Mesothelial cell of epicardium (in vitro differentiated cells): ENCODE data around the gene NUDT16L1. TPM values are rescaled to one million over a fixed set of nuclear protein-coding genes. Genes with fewer than 3 reads are reported as not detected.

Experiments
- DNase-seq, 2 experiments: peaks; one replicate each; pipeline ENCODE4 v3.0.0; 2021; ENCODE audit warnings: low spot score in 2 of 2; ENCODE audit not compliant: unreplicated experiment in 2 of 2
- H3K27ac Mint-ChIP-seq: 2 replicates; pipeline ENCODE4 v1.8.0; 2021; ENCODE audit warnings: mixed read lengths
- H3K27me3 Mint-ChIP-seq: 2 replicates; pipeline ENCODE4 v1.8.0; 2021; ENCODE audit warnings: low read depth, mixed read lengths
- H3K36me3 Mint-ChIP-seq: 2 replicates; pipeline ENCODE4 v1.8.0; 2021; ENCODE audit warnings: mixed read lengths
- H3K4me1 Mint-ChIP-seq: 2 replicates; pipeline ENCODE4 v1.8.0; 2021; ENCODE audit warnings: mixed read lengths
- H3K4me3 Mint-ChIP-seq: 2 replicates; pipeline ENCODE4 v1.8.0; 2021; ENCODE audit warnings: mild to moderate bottlenecking, moderate library complexity, mixed read lengths
- H3K9me3 Mint-ChIP-seq: 2 replicates; pipeline ENCODE4 v1.8.0; 2021; ENCODE audit warnings: mixed read lengths
- total RNA-seq: library from RNA; stranded (reverse); gene quantifications from 3 replicates; pipeline ENCODE4 v1.2.1, GENCODE V29; 2021
- TF ChIP-seq, protein P1 (sequence below): fragments of 200-600 bp; sonication (generic); IDR thresholded peaks from one replicate; pipeline ENCODE4 v1.5.0; 2021; ENCODE audit warnings: antibody characterized with exemption; ENCODE audit not compliant: unreplicated experiment

NUDT16L1 gene
- total RNA-seq: 28.4 to 33.0 TPM (median 31.1 TPM) in 3 replicates

DNA sequence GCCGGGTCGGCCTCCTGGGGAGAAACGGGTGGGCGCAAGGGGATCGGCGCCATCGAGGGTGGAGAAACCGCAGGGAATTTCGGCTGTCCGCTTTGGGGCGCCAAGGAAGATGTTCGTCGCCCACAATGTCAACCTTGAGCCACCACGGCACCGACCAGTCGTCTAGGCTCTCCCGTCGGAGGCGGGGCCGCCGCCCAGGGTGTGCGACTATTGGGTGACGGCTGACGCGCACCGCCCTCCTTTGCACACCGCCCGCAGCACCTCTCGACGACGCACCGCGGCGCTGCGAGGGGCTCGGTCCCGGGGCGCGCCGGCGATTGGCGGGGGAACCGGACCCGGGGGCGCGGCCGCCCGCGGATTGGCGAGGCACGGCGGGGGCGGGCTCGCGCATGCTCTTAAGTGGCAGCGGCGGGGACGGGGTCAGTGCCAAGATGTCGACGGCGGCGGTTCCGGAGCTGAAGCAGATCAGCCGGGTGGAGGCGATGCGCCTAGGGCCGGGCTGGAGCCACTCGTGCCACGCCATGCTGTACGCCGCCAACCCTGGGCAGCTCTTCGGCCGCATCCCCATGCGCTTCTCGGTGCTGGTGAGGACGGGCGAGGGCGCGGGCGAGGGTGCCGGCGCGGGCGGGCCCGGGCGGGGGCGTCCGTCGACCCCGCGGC, at the start of gene NUDT16L1:
Gene NUDT16L1, plus strand, starts transcription at position 267 of the 660 bp plus-strand sequence. Its CDS starts 165 bp downstream, at position 432.
- Mint-ChIP-seq H3K36me3 (peaks cover 2% of the 10 kb centered on the region), H3K27me3 (no peaks in the 10 kb centered on the region), H3K27ac (peak within 1 kb of the TSS; percentile 87), H3K9me3 (no peaks in the 10 kb centered on the region), H3K4me1 (peaks cover 3% of the 10 kb centered on the region), H3K4me3 (peak within 1 kb of the TSS; percentile 77)
- TF ChIP-seq, protein P1, sequence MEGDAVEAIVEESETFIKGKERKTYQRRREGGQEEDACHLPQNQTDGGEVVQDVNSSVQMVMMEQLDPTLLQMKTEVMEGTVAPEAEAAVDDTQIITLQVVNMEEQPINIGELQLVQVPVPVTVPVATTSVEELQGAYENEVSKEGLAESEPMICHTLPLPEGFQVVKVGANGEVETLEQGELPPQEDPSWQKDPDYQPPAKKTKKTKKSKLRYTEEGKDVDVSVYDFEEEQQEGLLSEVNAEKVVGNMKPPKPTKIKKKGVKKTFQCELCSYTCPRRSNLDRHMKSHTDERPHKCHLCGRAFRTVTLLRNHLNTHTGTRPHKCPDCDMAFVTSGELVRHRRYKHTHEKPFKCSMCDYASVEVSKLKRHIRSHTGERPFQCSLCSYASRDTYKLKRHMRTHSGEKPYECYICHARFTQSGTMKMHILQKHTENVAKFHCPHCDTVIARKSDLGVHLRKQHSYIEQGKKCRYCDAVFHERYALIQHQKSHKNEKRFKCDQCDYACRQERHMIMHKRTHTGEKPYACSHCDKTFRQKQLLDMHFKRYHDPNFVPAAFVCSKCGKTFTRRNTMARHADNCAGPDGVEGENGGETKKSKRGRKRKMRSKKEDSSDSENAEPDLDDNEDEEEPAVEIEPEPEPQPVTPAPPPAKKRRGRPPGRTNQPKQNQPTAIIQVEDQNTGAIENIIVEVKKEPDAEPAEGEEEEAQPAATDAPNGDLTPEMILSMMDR: no peak
- DNase-seq: peak; percentile 95 to 97

DNA sequence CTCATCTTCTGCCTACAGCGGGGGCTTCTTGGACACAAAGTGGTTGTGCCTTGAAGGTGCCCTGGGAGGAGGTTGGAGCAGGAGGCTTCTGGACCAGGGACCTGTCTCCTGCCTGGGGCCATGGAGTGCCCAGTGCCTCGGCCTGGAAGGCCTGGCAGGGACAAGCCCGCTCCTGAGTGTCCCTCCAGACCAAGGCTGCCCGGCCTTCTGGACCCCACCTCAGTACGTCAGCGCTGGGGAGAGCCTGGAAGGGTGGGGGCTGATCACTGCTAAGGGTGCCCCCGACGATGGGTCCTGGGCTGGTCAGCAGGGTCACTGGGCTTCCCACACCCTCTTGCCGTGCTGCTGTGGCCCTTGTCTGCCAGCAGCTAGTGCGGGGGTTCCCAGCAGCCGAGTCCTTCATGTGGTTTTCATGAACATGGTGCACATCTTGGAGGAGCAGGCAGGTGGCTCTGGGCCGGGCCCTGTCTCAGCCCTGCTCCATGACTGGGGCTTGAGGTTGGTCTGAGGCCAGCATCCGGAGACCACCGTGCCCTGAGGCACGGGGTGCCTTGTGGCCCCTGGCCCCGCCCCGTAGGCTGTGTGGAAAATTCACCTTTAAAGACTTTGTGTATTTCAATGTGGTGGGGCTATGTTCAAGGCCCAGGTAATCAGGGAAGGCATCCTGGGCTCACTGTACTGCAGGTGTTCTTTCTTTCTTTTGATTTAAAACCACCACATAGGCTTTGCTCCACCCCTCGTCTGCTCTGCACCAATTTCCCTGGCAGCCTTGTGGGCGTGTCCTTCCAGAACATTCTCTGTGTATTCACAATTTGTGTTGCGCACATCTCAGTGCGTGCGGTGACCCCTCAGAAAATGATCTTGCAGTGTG, 46.4 kb upstream of the NUDT16L1 start:
- Mint-ChIP-seq H3K27ac (no peak overlapping the region), H3K27me3 (no peaks in the 10 kb centered on the region), H3K4me1 (no peaks in the 10 kb centered on the region), H3K4me3 (no peak overlapping the region), H3K36me3 (peaks cover 33% of the 10 kb centered on the region), H3K9me3 (peaks cover 3% of the 10 kb centered on the region)
- TF ChIP-seq, protein P1: no peak
- DNase-seq: no peak

DNA sequence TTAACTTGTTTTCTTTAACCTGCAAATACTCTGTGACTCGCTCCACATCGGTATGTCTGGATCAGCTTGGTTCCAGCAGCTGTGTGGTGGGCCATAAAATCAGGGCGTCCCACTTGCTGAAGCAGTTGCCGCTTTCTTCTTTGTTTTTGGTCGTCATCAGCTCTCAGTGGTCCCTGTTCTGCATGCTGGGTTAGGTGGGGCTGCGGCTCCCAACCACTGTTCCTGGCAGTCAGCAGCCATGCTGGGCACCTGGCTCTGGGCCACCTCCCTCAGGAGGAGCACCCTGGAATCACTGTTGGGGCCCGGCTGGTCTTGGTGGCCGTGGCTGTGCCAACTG, 45.8 kb upstream of the NUDT16L1 start:
- H3K27me3 Mint-ChIP-seq: no peaks in the 10 kb centered on the region
- TF ChIP-seq, protein P1: no peak
- peaks cover 3% of the 10 kb centered on the region for H3K9me3 Mint-ChIP-seq
- H3K27ac Mint-ChIP-seq: no peak overlapping the region
- DNase-seq: no peak
- H3K4me1 Mint-ChIP-seq: no peaks in the 10 kb centered on the region
- peaks cover 33% of the 10 kb centered on the region for H3K36me3 Mint-ChIP-seq
- no peak overlapping the region for H3K4me3 Mint-ChIP-seq

DNA sequence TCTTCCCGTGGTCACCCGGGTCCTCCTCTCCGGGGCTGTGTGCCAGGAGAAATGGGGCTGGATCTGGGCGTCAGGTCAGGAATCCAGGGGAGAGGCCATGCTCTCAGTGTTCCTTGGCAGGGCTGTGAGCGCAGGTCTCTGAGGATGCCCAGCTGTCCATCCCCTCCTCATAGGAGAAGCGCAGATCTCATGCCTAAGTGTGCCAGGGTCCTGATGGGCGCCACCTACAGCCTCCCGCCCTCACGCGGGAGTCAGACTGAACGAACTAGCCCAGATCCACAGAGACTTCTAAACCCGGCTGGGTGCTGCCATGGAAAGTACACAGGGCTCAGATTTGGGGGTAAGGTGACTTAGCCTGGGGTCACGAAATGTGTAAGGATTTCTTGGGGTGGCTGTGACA, 44.4 kb upstream of the NUDT16L1 start:
- no peaks in the 10 kb centered on the region for H3K27me3 Mint-ChIP-seq

DNA sequence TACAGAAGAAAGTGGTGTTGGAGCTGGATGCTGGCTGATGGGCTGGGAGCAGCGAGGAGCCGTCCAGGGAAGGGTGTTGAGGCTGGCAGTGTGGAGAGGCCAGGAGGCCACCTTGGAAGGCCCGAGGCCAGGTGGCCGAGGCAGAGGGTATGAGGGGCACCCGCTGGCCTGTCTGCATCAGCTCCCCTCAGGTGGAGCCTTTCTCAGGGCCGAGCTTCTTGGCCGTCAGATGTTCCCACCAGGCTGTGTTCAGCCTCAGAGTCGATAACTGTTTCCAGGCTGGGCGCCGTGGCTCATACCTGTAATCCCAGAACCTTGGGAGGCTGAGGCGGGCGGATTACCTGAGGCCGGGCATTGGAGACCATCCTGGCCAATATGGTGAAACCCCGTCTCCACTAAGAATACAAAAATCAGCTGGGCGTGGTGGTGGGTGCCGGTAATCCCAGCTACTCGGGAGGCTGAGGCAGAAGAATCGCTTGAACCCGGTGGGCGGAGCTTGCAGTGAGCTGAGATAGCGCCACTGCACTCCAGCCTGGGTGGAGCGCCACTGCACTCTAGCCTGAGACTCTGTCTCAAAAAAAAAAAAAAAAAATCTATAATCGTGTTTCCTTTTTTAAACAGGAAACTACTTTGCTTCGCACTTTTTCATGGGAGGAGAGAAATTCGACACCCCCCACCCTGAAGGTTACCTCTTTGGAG, 43.5 kb upstream of the NUDT16L1 start:
- peaks cover 40% of the 10 kb centered on the region for H3K36me3 Mint-ChIP-seq
- no peak overlapping the region for H3K27ac Mint-ChIP-seq
- no peak for DNase-seq
- H3K4me1 Mint-ChIP-seq: no peaks in the 10 kb centered on the region
- TF ChIP-seq, protein P1: no peak
- H3K4me3 Mint-ChIP-seq: no peak overlapping the region
- peaks cover 3% of the 10 kb centered on the region for H3K9me3 Mint-ChIP-seq
- no peaks in the 10 kb centered on the region for H3K27me3 Mint-ChIP-seq

More for the DNA sequence above, 44.4 kb upstream of the NUDT16L1 start:
- TF ChIP-seq, protein P1: no peak
- no peaks in the 10 kb centered on the region for H3K4me1 Mint-ChIP-seq
- H3K4me3 Mint-ChIP-seq: no peak overlapping the region
- no peak overlapping the region for H3K27ac Mint-ChIP-seq
- H3K9me3 Mint-ChIP-seq: peaks cover 3% of the 10 kb centered on the region
- DNase-seq: no peak
- H3K36me3 Mint-ChIP-seq: peaks cover 38% of the 10 kb centered on the region
